HCT116 (cell line): Measurements from ENCODE around the gene CDK5RAP2.

Source experiments
- CEBPB ChIP-seq: IDR thresholded peaks from 2 replicates; pipeline ENCODE4 v1.6.1; 2012; ENCODE audit warnings: low read depth
- EZH2 ChIP-seq: fragments of 200-600 bp; sonication (generic); IDR thresholded peaks from 2 replicates; pipeline ENCODE4 v1.6.1; 2017; ENCODE audit warnings: antibody characterized with exemption, mixed run types
- EZH2phosphoT487 ChIP-seq: fragments of 200-600 bp; IDR thresholded peaks from 2 replicates; pipeline ENCODE4 v1.6.1; 2018; ENCODE audit warnings: antibody characterized with exemption, borderline replicate concordance
- POLR2A ChIP-seq: IDR thresholded peaks from 2 replicates; pipeline ENCODE4 v1.7.0; 2011; ENCODE audit warnings: borderline replicate concordance; ENCODE audit not compliant: insufficient read depth, insufficient read length; ENCODE audit errors: extremely low read depth
- POLR2AphosphoS5 ChIP-seq: IDR thresholded peaks from 2 replicates; pipeline ENCODE4 v1.6.1; 2011; ENCODE audit warnings: mild to moderate bottlenecking, low read depth, low read length, moderate library complexity
- RAD21 ChIP-seq: IDR thresholded peaks from 2 replicates; pipeline ENCODE4 v1.6.1; 2012; ENCODE audit warnings: low read depth, mild to moderate bottlenecking
- SIN3A ChIP-seq: IDR thresholded peaks from 2 replicates; pipeline ENCODE4 v1.6.1; 2012; ENCODE audit warnings: low read depth
- TCF7L2 ChIP-seq: IDR thresholded peaks from 2 replicates; pipeline ENCODE4 v1.7.0; 2011; ENCODE audit warnings: borderline replicate concordance, inconsistent platforms; ENCODE audit not compliant: insufficient read depth, insufficient read length; ENCODE audit errors: extremely low read depth
- ZNF274 ChIP-seq: fragments of 200-500 bp; sonication (Bioruptor generic); IDR thresholded peaks from 2 replicates; pipeline ENCODE4 v1.6.1; 2014; ENCODE audit warnings: mild to moderate bottlenecking, low read depth, low read length, inconsistent platforms
- TF ChIP-seq, protein P1 (sequence below), 3 experiments: fragments of 200-600 bp in 1 of 3; sonication (generic) in 1 of 3; IDR thresholded peaks in 2 of 3; conservative IDR thresholded peaks in 1 of 3; 2 replicates each; pipeline ENCODE4 v1.5.1; 2012 to 2017; ENCODE audit warnings: low read depth in 2 of 3, low read length in 2 of 3, antibody characterized with exemption in 1 of 3, borderline replicate concordance in 1 of 3, control low read depth in 1 of 3, mild to moderate bottlenecking in 1 of 3, mixed read lengths in 1 of 3, mixed run types in 1 of 3, moderate library complexity in 1 of 3; ENCODE audit not compliant: insufficient read depth in 1 of 3

DNA sequence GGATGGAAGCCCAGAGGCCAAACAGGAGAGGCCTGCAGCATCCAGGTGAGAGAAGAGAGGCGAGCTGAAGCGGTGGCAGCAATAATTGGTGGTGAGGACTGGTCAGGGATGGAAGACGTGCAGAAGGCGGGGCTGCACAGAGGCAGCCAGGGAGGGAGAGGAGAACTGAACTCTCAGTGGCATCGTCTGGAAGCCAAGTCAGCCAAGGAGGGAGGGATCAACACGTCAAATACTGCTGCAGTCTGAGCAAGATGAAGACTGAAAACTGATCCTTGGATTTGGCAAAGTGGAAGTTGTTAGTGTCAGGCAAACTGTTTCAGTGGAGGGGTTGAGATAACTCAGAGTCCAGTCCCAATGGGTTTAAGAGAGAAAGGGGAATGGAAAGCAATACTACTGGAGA, 145.4 kb downstream of the CDK5RAP2 start:
- TF ChIP-seq POLR2AphosphoS5, result no peak
- no peak for TF ChIP-seq EZH2
- TF ChIP-seq, protein P1, sequence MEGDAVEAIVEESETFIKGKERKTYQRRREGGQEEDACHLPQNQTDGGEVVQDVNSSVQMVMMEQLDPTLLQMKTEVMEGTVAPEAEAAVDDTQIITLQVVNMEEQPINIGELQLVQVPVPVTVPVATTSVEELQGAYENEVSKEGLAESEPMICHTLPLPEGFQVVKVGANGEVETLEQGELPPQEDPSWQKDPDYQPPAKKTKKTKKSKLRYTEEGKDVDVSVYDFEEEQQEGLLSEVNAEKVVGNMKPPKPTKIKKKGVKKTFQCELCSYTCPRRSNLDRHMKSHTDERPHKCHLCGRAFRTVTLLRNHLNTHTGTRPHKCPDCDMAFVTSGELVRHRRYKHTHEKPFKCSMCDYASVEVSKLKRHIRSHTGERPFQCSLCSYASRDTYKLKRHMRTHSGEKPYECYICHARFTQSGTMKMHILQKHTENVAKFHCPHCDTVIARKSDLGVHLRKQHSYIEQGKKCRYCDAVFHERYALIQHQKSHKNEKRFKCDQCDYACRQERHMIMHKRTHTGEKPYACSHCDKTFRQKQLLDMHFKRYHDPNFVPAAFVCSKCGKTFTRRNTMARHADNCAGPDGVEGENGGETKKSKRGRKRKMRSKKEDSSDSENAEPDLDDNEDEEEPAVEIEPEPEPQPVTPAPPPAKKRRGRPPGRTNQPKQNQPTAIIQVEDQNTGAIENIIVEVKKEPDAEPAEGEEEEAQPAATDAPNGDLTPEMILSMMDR (IDR thresholded peaks at IDR 0.05 in 2 of 3, conservative IDR thresholded peaks at IDR 0.05 in 1 of 3; ENCODE audit: borderline replicate concordance in 1 of 3, insufficient read depth in 1 of 3, low read depth in 2 of 3, low read length in 2 of 3), result no peak
- no peak for TF ChIP-seq SIN3A
- no peak for TF ChIP-seq POLR2A
- no peak for TF ChIP-seq EZH2phosphoT487
- TF ChIP-seq RAD21, result no peak
- TF ChIP-seq TCF7L2, result no peak
- TF ChIP-seq CEBPB, result no peak
- no peak for TF ChIP-seq ZNF274
